Spleen (tissue), 11 donors: ENCODE measurements around the gene RFC2. TPM values are rescaled to one million over a fixed set of nuclear protein-coding genes. Genes with fewer than 3 reads are reported as not detected.

Source experiments
- DNase-seq: peaks from one replicate; pipeline ENCODE4 v3.0.0-alpha.2; 2020
- H3K27ac ChIP-seq, 8 donors: fragments of 200-600 bp; sonication (generic) in 7 of 8; 1 replicate in 4 of 8; 2 replicates in 4 of 8; pipeline versions ENCODE4 v1.5.0 to v1.8.0; 2016 to 2021; ENCODE audit warnings: inconsistent platforms in 4 of 8, mild to moderate bottlenecking in 4 of 8, moderate library complexity in 1 of 8
- H3K27me3 ChIP-seq, 7 donors: fragments of 200-600 bp; sonication (generic) in 6 of 7; replicated peaks in 1 of 7; 1 replicate in 4 of 7; 2 replicates in 3 of 7; pipeline versions ENCODE4 v1.5.0 to v1.8.0; 2016 to 2021; ENCODE audit warnings: inconsistent platforms in 3 of 7, mild to moderate bottlenecking in 1 of 7
- H3K36me3 ChIP-seq, 6 donors: fragments of 200-600 bp; sonication (generic) in 5 of 6; 1 replicate in 4 of 6; 2 replicates in 2 of 6; pipeline versions ENCODE4 v1.5.0 to v1.8.0; 2016 to 2021; ENCODE audit warnings: inconsistent platforms in 2 of 6
- H3K4me1 ChIP-seq, 6 donors: fragments of 200-600 bp; sonication (generic) in 5 of 6; 1 replicate in 3 of 6; 2 replicates in 3 of 6; pipeline versions ENCODE4 v1.5.0 to v1.8.0; 2016 to 2021; ENCODE audit warnings: inconsistent platforms in 3 of 6
- H3K4me3 ChIP-seq, 8 donors: fragments of 200-600 bp; sonication (generic) in 7 of 8; 1 replicate in 4 of 8; 2 replicates in 4 of 8; pipeline versions ENCODE4 v1.5.0 to v1.8.0; 2016 to 2021; ENCODE audit warnings: inconsistent platforms in 4 of 8, mild to moderate bottlenecking in 4 of 8, moderate library complexity in 2 of 8
- H3K9me3 ChIP-seq, 8 donors: fragments of 200-600 bp; sonication (generic) in 7 of 8; 1 replicate in 4 of 8; 2 replicates in 4 of 8; pipeline versions ENCODE4 v1.5.0 to v1.8.0; 2016 to 2021; ENCODE audit warnings: inconsistent platforms in 4 of 8
- CTCF ChIP-seq, 11 experiments: fragments of 200-600 bp in 7 of 11; fragments of 450-650 bp in 4 of 11; sonication (generic) in 4 of 11; IDR thresholded peaks in 8 of 11; conservative IDR thresholded peaks in 3 of 11; 1 replicate in 7 of 11; 2 replicates in 4 of 11; pipeline versions ENCODE4 v1.4.0 to v1.8.0; 2016 to 2021; ENCODE audit warnings: antibody characterized with exemption in 11 of 11, inconsistent platforms in 4 of 11, mild to moderate bottlenecking in 1 of 11
- POLR2A ChIP-seq, 3 donors: fragments of 450-650 bp; IDR thresholded peaks; one replicate each; pipeline ENCODE4 v1.5.1; 2017; ENCODE audit warnings: antibody characterized with exemption in 3 of 3, mild to moderate bottlenecking in 1 of 3
- POLR2AphosphoS5 ChIP-seq, 3 donors: sonication (generic); formaldehyde crosslinking; IDR thresholded peaks; one replicate each; pipeline ENCODE4 v1.5.1; 2017; ENCODE audit warnings: antibody characterized with exemption in 3 of 3
- WGBS, 5 donors: extraction: QIAGEN DNeasy Blood & Tissue Kit in 3 of 5; methylation state at CpG; one replicate each; pipeline versions ENCODE4 v1.1.5 to v1.1.7; 2013 to 2018; 5-methylcytosine and 5-hydroxymethylcytosine counted together
- intact Hi-C: fragments of 100-400 bp; cut with DNase I; formaldehyde crosslinking; loops from one replicate; pipeline ENCODE4 v1.15.0; 2023; ENCODE audit warnings: low total_unique reads
- polyA plus RNA-seq, 3 donors: library from polyadenylated mRNA; stranded (reverse); fragments of 200-250 nt; gene quantifications; one replicate each; pipeline ENCODE4 v1.2.1, GENCODE V29; 2013
- total RNA-seq, 7 donors: library from RNA; depleted of rRNA in 3 of 7; stranded (reverse); fragments of >200 nt in 3 of 7; fragmentation: NEBNext Ultra II Directional in 4 of 7; extraction: Animal tissue kit (Norgen Biotek cat#: 25700) in 4 of 7; gene quantifications; one replicate each; pipeline versions ENCODE4 v1.1.0 to v1.2.1, GENCODE V29; 2016 to 2021
- donor health status: healthy with polysubstance abuse.
- donor health status: DM: no; HTN: no; CAD: no; lungs with moderate emphysema.
- donor health status: DM: no; HTN: no; CAD: no.
- donor health status: Bipolar disorder and iron deficiency.
- donor health status: healthy.
- donor health status: DM: no; HTN: no; CAD: no.
- donor health status: DM: yes; HTN: yes; CAD: no.

Gene RFC2
- total and polyA plus RNA-seq, 10 donors, result 7.5 to 25.0 (median 19.9) TPM

DNA sequence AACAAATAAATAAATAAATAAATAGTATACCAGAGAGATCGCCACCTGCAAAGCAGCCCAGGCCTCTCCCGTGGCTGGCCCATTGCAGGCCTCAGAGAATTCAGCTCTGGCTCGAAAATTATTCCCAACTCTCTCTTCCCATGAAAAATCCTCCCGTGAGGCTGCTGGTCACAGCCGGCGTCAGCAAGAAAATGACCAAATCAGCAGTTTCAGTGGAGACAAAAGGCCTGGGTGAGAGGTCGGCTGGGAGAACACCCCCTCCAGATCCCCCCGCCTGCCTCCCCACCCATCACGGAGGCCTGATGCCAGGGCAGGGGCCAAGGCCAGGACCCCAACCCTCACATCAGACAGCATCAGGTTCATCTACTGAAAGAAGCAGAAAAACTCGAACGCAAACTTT is 31.9 kb upstream of the RFC2 start:
- DNase-seq, result no peak
- Histone ChIP-seq H3K4me3 (no peak overlapping the region), H3K4me1 (peaks cover 18 to 50% (median 35%) of the 10 kb centered on the region in 6 donors), H3K27me3 (peaks cover 0 to 14% (median 0%) of the 10 kb centered on the region in 7 donors), H3K27ac (no peak overlapping the region), H3K9me3 (no peaks in the 10 kb centered on the region), H3K36me3 (no peaks in the 10 kb centered on the region)
- intact Hi-C loops, result loop anchor here (10.0 kb wide), 1 partner anchor 81 kb away; no protein-coding TSS in a partner anchor
- 83 to 91% (median 90%) methylated on average over 9 to 11 of the region's 11 CpGs for WGBS, 5 donors
- TF ChIP-seq POLR2A (IDR thresholded peaks at IDR 0.05) (no peak), POLR2AphosphoS5 (IDR thresholded peaks at IDR 0.05) (no peak), CTCF (IDR thresholded peaks at IDR 0.05 in 8 of 11, conservative IDR thresholded peaks at IDR 0.05 in 3 of 11) (no peak)

GRCh38 chr7:74284781-74285259 is 30.6 kb upstream of the RFC2 start:
- H3K27ac ChIP-seq, result peak overlapping the region in 1 of 8 donors; percentile 6
- H3K9me3 ChIP-seq, result no peaks in the 10 kb centered on the region
- WGBS, 5 donors, result 25 to 47% (median 28%) methylated on average over 8 to 9 of the region's 9 CpGs
- DNase-seq, result no peak
- no peak overlapping the region for H3K4me3 ChIP-seq
- no peaks in the 10 kb centered on the region for H3K36me3 ChIP-seq
- intact Hi-C loops, result loop anchor here (10.0 kb wide), 1 partner anchor 80 kb away; no protein-coding TSS in a partner anchor
- peaks cover 6 to 47% (median 22%) of the 10 kb centered on the region in 6 donors for H3K4me1 ChIP-seq
- no peak for TF ChIP-seq POLR2A (IDR thresholded peaks at IDR 0.05)
- TF ChIP-seq POLR2AphosphoS5 (IDR thresholded peaks at IDR 0.05), result no peak
- TF ChIP-seq CTCF (IDR thresholded peaks at IDR 0.05 in 8 of 11, conservative IDR thresholded peaks at IDR 0.05 in 3 of 11), result no peak
- H3K27me3 ChIP-seq, result peaks cover 0 to 5% (median 0%) of the 10 kb centered on the region in 7 donors

GRCh38 chr7:74283858-74284447 is 29.8 kb upstream of the RFC2 start:
- TF ChIP-seq POLR2A (IDR thresholded peaks at IDR 0.05) (no peak), CTCF (IDR thresholded peaks at IDR 0.05 in 8 of 11, conservative IDR thresholded peaks at IDR 0.05 in 3 of 11) (no peak), POLR2AphosphoS5 (IDR thresholded peaks at IDR 0.05) (no peak)
- H3K27ac ChIP-seq, result no peak overlapping the region
- no peaks in the 10 kb centered on the region for H3K27me3 ChIP-seq
- peaks cover 6 to 50% (median 27%) of the 10 kb centered on the region in 6 donors for H3K4me1 ChIP-seq
- H3K36me3 ChIP-seq, result no peaks in the 10 kb centered on the region
- no peaks in the 10 kb centered on the region for H3K9me3 ChIP-seq
- H3K4me3 ChIP-seq, result no peak overlapping the region
- no peak for DNase-seq
- WGBS, 5 donors, result 61 to 77% (median 74%) methylated on average over 9 of the region's 9 CpGs
- intact Hi-C loops, result loop anchor here (10.0 kb wide), 1 partner anchor 79 kb away; no protein-coding TSS in a partner anchor

- intact Hi-C loops, result loop anchor here (10.0 kb wide), 1 partner anchor 78 kb away; no protein-coding TSS in a partner anchor
- Histone ChIP-seq H3K4me1 (peaks cover 0 to 46% (median 16%) of the 10 kb centered on the region in 6 donors), H3K27me3 (no peaks in the 10 kb centered on the region), H3K4me3 (no peak overlapping the region), H3K27ac (no peak overlapping the region), H3K9me3 (no peaks in the 10 kb centered on the region), H3K36me3 (no peaks in the 10 kb centered on the region)
- 83 to 94% (median 89%) methylated on average over 14 of the region's 14 CpGs for WGBS, 5 donors
- no peak for TF ChIP-seq POLR2A (IDR thresholded peaks at IDR 0.05)
- no peak for TF ChIP-seq CTCF (IDR thresholded peaks at IDR 0.05 in 8 of 11, conservative IDR thresholded peaks at IDR 0.05 in 3 of 11)
- no peak for TF ChIP-seq POLR2AphosphoS5 (IDR thresholded peaks at IDR 0.05)
- no peak for DNase-seq
Measured at GRCh38 chr7:74282748-74283459, 28.7 kb upstream of the RFC2 start.
